Right hindlimb (tissue), 1 donor: ENCODE measurements around the gene DDX41.

Source experiments
- DNase-seq: peaks from one replicate; pipeline ENCODE4 v3.0.0-alpha.2; 2018

Gene DDX41

GRCh38 chr5:177512736-177513380, 3.9 kb downstream of the DDX41 start:
- no peak for DNase-seq

- no peak for DNase-seq
These were observed 4.7 kb downstream of the DDX41 start for GRCh38 chr5:177511796-177512675.

GRCh38 chr5:177511181-177511580, 5.6 kb downstream of the DDX41 start:
- no peak for DNase-seq

GRCh38 chr5:177510567-177511053, 6.2 kb downstream of the DDX41 start:
- no peak for DNase-seq

- no peak for DNase-seq
These were observed 6.7 kb downstream of the DDX41 start for GRCh38 chr5:177509991-177510566.

- DNase-seq: no peak
These were observed 7.3 kb downstream of the DDX41 start, which contains the start of gene DOK3 for GRCh38 chr5:177509381-177509951. TSS of gene DOK3 (minus strand) at chr5:177509826. CDS start at chr5:177509540, 286 bp downstream.

GRCh38 chr5:177508837-177509236, 7.9 kb downstream of the DDX41 start:
- DNase-seq: no peak

GRCh38 chr5:177508221-177508611, 8.5 kb downstream of the DDX41 start:
- DNase-seq: no peak

- DNase-seq: no peak
These were observed 9.1 kb downstream of the DDX41 start for GRCh38 chr5:177507596-177508220.

GRCh38 chr5:177507165-177507564, 9.6 kb downstream of the DDX41 start:
- DNase-seq: no peak

- DNase-seq: no peak
These were observed 11.7 kb downstream of the DDX41 start for GRCh38 chr5:177505075-177505474.

- DNase-seq: no peak
These were observed 12.4 kb downstream of the DDX41 start for GRCh38 chr5:177504086-177505056.

GRCh38 chr5:177503351-177504085, 13.2 kb downstream of the DDX41 start:
- no peak for DNase-seq

GRCh38 chr5:177502886-177503285, 13.9 kb downstream of the DDX41 start:
- DNase-seq: no peak

- no peak for DNase-seq
These were observed 14.7 kb downstream of the DDX41 start for GRCh38 chr5:177501874-177502678.

GRCh38 chr5:177500685-177501522, 15.9 kb downstream of the DDX41 start:
- DNase-seq: peak; percentile 88

GRCh38 chr5:177499842-177500241, 16.9 kb downstream of the DDX41 start:
- DNase-seq: no peak

- no peak for DNase-seq
These were observed 18.6 kb downstream of the DDX41 start for GRCh38 chr5:177498013-177498787.
